ENCODE measurements around the gene TSPAN1.
A peak's percentile ranks its signal among the peaks of the same experiment; 100 is the strongest.

TSPAN1 gene

DNA sequence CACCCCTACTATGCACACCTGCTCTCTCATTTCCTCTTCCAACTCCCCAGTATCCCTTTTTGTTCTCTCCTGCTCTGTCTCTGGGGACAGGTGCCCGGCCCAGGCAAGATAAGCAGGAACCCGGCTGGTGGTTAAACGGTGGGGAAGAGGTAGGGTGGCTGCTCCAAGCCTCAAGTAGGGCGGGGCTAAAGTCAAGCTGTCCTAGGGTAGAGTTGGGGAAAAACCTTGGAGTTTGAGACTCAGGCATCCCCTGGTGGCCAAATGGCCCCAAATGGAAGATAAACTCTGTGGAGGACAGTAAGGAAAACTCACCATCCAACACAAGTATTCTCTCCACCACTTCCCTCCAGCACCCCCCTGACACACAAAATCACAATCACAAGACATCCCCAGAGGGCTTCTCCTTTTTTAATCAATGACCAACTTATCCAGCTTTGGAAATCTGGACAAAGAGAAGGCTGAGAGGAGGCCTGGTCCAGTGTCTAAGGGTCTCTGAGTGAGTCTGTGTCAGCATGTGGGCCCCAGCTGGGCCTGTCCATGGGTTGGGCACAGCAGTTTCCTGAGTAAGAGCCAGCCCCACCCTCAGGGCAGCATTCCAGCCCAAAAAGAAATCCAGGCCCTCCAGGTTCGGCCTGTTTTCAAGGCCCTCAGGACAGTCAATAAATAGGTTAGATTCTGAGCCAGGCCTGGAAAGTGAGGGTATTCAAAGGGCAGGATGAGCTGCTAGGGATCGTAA is 13.6 kb downstream of the TSPAN1 start:
- no peak for DNase-seq

DNA sequence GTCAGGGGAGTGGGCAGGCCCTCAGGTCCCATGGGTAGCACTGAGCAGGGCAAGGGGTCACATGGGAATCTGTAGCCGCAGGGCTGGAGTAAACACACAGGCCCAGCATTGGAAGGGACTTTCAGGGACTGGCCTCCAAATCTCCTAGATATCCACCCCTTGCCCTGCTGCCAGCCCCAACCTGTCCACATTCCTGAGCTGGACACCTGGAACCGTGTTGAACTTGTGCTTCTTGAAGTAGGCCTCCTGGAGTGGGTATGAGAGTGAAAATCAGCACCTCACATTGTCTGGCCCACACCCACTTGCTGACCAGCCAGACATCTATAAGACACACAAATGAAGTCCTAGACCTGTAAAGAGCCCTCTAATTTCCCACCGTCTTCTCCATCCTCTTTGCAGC is 15.7 kb downstream of the TSPAN1 start:
- no peak for DNase-seq

DNA sequence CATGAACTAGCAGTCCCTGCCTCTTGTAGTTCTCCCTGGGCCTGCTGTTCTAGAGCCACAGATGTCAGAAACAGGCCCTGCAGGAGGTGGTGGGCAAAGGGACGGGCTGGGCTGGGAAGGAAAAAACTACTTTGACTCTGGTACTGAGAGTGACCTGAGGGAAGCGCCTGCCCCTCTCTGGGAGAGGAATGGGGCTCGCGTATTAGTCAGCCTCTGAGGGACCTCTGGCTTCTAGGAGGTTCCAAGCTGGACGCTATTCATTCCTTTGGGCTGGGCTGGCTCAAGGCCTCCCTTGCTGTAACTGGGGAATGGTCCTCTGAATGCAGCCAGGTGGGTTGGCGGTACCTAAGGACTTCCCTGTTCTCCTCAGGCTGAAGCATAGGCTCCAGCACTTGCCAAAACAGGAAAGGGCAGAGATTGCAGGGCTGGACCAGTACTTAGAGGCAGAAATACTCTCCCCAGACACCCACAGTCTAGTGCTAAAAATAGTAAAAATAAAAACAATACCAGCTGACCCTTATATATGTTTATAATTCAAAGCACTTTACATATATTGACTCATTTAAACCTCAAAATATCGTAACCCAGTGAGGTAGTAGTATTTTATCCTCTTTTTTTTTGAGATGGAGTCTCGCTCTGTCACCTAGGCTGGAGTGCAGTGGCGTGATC is 16.3 kb downstream of the TSPAN1 start:
- no peak for DNase-seq

DNA sequence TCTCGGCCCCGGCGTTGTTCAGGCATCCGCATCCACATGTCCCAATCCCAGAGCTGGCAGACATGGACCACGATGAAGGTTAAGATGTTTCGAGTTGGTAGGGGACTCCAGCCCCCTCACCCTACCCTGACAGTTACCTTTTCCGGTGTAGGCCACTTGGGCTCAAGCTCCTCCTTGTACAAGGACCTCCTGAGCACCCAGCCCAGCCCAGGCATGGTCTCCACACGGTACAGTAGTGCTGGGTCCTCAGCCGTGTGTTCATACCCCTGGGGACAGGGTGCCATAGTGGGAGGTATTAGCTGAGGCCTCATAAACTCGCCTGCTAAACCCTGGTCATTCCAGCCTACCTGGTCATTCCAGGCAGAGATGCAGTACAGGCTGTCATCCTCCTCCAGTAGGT is 17.3 kb downstream of the TSPAN1 start:
- no peak for DNase-seq

DNA sequence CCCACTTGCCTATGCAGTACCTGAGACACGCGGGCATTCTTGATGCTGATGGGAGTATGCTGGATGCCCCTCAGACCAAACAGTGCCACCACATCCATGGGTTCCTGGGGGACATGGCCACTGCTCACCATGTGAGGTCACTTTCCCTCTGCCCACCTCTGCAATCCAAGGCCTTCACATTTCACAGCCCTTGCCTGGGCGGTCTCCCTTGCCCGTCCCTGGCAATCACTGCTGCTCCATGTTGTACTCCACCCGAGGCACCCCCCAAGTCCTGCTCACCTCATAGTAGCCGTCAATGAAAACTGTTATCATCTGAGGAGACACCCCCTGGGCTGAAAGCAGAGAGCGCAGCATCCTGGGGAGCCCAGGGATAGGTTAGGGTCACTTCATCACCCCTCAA is 18.4 kb downstream of the TSPAN1 start:
- DNase-seq = no peak

DNA sequence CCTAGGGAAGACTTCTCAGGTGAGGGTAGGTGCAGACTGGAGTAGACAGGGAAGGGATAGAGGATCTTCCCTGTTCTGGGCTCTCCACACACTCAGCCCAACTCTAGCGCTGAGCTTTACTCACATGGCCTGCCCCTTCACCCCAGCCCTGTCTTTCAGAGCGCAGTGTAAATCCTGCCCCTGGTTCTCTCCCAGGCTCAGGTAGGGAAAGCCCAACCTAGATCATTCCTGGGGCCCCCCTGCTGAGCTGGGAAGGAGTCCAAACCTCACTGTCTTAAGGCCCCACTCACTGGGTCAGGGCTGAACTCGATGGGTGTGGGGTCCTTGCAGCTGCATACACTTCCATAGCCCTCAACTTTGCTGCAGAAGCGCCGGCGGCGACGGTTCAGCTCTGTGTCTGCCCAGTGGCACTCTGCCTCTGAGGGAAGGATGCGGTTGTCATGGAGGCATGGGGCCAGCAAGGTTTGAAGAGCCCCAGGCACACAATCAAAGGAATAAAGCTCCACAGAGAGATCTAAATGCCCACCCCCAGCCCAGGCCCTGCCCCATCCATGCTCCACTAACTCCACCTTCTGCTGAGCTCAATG is 19.2 kb downstream of the TSPAN1 start:
- no peak for DNase-seq

DNA sequence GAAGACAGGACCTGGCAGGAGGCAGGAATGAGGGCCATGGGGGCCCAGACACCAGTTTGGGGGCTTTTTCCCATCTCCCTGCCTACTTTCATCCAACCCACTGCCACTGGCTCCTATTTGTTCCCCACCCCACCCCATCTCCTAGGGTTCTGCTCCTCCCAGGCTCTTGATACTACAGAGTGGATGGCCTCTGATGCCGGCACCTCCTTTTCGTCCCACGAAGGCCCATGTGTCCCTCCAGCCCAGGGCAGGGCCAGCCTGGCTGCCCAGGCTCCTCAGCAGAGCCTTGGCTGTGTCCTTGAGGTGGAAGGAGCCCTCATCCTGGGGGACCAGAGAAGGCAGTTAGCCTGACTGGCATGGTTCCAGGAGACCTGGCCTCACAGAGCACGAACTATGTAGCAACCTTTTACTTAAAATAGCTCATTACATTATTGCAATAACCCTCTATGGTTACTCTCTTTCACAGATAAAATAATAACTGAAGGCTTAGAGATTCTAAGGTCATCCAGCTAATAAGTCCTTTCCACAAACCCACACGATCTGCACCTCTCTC is 19.8 kb downstream of the TSPAN1 start:
- DNase-seq = no peak

DNA sequence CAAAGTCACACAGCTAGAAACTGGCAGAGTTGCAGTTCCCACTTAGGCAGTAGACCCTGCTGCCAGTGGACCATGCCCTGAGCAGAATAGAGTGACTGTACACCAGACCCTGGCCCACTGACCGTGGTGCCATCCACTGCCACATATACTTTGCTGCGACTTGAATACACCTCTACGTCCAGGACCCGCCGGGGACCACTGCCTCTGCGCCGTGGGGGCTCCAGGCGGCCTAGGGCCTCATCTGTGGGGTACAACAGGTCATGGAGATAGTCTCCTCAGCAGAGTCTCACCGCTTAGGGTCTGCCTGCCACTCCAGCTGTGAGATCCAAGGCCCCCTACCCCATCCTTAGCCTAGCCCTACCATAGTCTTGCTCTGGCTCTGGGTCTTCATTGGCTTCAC is 21.7 kb downstream of the TSPAN1 start:
- no peak for DNase-seq

DNA sequence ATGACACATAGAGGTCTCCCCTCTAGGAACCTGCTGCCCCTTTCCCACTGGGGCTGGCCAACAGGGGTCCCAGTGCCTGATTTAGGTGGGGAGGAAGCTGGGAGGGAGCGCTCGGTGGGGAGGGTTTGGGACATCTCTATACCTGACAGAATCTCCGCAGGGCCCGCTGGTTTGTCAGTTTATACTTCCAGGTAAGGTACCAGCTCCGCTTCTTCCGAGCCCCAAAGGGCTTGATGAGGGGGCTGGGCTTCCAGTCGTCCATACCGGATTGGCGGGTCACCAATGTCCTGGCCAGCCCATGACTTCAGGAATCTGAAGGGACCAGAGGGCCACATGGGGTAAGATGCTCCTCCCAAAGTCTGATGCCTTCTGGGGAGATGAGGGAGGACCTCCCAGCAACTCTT is 22.7 kb downstream of the TSPAN1 start:
- DNase-seq = no peak

DNA sequence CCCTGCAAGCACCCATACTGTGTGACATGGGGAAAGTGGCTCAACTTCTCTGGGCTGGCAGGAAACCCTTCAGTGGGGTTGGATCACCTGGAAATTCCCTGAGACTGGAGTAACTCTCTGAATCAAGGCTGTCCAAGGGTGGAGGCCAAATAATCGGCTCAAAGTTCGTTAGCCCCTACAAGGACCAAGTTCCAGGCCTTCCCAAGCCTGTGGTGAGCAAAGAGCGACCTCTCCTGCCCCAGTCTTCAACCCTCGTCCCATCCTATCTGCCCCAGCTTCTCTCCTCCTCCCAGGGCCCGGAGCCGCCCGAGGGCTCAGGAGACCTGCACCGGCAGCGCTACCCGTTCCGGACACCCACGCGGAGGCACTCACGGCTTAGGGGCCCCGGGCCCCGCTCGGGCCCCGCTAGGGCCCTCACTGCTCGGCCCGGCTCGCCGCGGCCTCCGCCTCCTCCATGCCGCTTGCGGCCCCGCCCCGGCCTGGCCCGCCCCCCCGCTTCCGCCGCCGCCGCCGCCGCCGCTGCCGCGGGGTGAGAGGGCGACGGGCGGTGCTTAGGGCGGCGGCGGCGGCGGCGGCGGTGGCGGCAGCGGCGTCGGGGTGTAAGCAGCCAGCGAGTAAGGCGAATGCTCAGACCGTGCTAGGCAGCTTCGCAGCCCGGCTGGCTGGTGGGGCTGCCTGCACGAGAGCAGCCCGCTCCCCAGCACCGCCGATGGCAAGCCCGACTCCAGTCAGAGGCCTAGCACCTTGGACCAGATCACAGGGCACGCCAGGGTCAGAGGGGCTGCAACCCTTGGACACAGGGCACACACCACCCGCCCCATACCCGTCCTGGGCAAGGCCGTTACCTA is 23.3 kb downstream of the TSPAN1 start, which contains the start of gene POMGNT1:
POMGNT1 (minus strand) TSS at position 471 of the 848 bp plus-strand sequence. CDS start 613 bp downstream, outside the sequence.
- DNase-seq = peak; percentile 63 to 69

DNA sequence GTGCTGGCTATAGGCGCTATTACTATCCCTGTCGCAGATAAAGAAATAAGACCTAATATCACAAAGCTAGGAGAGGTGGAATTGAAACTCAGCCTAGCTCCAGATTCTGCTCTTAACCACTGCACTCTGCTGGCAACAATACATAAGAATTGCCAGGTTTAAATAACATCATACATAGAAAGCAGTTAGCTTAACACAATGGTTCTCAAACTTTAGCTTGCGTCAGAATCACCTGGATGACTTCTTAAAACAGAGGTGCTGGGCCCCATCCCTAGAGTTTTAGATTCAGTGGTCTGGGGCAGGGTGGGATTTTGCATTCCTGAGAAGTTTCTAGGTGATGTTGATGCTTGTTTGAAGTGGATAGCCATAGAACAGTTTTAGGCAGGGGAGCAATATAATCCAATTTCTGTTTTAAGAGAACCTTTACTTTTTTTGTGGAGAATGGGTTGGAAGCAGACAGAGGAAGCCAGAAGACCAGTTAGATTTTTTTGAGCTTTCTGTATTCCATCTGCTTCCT is 24.4 kb downstream of the TSPAN1 start:
- DNase-seq = no peak

DNA sequence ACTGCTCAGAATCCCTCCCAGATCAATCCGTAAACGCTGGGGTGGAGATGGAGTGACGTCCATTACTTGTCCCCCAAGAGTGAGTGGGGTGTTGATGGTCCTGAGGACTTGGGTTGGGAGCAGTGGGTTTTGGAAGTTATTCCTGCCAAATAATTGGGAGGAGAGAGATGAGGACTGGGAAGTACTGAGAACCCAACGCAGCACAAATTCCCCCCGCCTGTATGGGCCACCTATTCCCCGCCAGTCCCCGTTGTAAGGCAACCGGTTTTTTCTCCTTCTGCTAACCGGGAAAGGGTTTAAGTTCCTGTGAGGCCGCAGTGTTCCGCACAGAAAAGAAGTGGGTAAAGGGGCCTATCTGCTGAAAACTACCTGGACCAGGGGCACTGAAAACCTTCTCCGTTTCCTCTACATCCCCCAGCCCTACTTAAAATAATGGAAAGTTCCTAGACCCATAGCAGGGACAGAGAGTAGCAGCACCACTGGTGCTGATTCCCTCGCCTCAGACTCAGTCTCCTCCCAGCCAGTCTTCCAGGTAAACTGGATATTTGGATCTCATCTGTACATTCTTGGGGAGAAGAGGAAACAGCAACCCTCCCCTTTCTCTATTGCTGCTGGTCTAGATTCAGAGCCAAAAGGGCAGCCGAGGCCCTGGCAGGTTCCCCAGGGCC is 29.0 kb downstream of the TSPAN1 start:
- no peak for DNase-seq

DNA sequence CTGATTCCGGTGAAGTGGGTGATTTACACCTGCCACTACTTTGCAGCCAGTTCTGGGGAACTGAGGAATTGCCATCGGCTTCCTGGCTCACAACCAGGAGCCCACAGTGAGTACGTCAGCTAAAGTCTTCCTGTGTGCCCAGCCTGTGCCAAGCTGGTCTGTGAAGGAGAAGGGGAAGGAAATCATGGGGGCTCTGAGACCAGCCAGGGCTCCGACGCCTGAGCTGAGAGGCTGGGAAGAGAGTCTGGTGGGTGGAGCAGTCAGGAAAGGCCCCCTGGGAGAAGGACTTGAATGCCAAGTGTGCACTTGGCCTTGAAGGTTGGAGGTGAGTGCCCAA is 29.5 kb downstream of the TSPAN1 start:
- DNase-seq = no peak

DNA sequence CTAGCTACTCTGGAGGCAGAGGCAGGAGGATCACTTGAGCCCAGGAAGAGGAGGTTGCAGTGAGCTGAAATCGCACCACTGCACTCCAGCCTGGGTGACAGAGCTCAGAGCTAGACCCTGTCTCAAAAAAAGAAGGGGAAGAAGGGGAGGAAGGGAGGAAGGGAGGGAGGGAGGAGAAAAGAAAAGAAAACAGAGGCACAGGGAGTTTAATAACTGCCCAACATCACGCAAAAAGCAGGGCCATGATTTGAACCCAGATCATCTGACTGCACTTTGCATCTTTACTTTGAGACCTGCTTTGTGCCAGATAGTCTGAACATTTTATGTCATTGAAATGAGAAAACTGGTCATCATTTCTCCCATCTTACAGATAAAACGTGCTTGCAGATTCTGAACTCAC is 30.3 kb downstream of the TSPAN1 start:
- DNase-seq = no peak

DNA sequence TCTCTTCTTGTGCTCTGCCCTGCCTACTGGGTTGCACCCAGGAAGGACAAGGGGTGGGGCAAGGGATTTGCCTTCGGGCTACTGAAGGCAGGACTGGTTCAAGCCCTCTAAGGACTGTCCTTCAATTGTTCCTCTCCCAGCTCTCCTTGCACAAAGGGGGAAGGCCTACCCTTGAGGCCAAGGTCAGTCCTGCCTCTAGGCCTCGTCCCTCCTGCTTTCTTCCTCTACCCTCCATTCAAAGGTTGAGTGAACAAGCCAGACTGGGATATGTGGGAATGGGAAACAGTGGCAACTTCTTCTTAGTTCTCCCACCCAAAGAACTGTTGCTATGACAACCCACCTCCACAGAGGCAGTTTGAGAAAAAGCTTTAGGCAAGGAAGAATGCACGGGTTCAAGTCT is 30.9 kb downstream of the TSPAN1 start:
- no peak for DNase-seq

DNA sequence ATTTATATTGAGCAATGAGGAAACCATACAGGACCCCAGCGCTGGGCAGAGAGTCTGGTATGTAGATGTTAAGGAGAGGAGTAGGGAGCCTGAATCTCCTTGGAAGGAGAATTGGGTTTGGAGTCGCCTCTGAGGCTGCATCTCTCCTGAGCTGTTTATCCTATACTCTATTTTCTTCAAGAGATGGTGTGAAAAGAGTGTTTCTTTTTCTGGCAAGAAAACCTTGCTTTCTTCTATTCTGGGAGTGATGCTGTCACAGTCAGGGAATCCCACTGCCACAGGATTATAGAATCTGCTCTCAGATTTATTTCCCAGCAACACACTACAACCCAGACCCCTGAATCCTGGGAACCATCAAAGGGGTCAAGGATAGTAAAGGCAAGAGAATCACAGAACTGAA is 31.5 kb downstream of the TSPAN1 start:
- no peak for DNase-seq

DNA sequence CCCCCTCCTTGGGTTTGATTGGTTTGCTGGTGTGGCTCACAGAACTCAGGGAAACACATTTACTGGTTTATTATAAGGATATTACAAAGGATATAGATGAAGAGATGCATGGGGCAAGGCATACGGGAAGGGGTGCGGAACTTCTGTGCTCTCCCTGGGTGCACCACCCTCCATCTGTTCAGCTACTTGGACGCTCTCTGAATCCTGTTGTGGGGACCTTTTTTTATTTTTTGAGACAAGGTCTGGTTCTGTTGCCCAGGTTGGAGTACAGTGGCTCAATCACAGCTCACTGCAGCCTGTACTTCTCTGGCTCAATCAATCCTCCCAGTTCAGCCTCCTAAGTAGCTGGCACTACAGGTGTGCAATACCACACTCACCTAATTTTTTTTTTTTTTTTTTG is 35.7 kb downstream of the TSPAN1 start:
- DNase-seq = no peak

DNA sequence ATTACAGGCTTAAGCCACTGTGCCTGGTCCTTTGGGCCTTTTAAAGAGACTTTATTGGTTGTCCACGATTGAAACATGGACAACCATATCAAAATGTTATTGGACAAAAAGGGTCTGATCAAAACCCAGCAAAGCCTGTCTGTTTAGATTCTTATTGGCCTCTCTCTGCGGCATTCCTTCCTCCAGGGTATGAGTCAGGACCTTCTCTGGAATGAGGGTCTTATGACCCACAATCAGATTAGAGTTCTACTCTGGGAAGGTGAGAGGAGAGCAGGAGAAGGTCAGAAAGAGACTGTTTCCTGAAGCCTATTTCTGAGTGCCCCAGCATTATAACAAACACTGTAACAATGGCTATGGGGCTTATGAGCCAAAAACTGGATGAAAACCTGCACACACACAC is 36.2 kb downstream of the TSPAN1 start:
- DNase-seq = no peak

DNA sequence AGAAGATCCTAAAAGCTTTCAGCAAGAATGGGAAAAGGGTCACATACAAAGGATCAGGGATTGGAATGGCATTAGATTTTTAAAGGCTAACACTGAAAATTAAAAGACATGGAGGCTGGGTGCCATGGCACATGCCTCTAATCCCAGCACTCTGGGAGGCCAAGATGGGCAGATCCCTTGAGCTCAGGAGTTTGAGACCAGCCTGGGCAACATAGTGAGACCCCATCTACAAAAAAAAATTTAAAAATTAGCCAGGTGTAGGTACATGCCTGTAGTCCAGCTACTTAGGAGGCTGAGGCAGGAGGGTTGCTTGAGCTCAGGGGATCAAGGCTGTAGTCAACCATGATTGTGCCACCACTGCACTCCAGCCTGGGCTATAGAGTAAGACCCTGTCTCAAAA is 40.6 kb downstream of the TSPAN1 start:
- DNase-seq = no peak

DNA sequence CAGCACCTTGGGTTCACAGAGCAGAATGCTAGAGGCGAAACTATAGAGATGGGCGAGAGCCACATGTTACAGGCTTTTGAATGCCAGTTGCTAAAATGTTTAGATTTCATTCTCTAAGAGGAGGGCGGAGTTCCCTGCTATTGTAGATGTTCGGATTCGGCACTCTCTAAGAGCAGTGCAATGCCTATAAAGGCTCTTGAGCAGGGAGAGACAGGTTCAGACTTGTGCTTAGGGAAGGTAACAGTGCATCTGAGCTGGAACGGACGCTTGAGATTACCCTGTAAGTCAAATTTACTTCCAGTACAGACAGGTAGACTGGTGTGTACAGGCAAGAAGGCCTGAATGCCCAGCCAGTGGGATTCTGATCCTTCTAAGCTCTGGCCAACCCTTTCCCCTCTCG is 43.6 kb downstream of the TSPAN1 start:
- DNase-seq = no peak

DNA sequence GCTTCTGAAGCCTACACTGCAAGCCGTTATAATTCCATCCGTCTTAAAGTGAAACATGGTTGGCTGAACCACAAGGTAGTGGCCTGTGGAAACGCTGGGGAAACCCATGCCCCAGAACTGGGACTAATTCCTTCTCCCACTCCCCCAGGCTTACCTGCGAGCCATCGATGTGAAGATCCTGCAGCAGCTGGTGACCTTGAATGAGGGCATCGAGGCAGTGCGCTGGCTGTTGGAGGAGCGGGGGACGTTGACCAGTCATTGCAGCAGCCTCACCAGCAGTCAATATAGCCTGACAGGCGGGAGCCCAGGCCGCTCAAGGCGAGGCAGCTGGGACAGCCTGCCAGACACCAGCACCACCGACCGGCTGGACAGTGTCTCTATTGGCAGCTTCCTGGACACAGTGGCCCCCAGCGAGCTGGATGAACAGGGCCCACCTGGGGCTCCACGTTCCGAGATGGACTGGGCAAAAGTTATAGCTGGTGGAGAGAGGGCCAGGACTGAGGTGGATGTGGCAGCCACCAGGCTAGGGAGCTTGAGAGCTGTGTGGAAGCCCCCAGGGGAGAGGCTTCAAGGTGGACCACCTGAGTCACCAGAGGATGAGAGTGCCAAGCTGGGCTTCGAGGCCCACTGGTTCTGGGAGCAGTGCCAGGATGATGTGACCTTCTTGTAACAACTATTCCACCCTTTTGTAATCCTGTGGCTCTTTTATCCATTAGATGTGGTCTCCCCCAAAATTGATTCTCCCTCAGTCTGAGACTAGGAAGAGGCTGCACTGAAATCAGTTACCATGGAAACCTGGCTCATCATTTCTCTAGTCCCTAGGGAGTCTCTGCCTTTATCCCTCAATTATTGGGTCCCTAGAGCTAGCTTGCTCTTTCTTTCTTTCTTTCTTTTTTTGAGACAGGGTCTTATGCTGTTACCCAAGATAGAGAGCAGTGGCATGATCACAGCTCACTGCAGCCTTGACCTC is 44.9 kb downstream of the TSPAN1 start:
- no peak for DNase-seq
